Colonic mucosa (tissue), 4 donors: ENCODE data around the gene CGB8. TPM values are rescaled to one million over a fixed set of nuclear protein-coding genes. Genes with fewer than 3 reads are reported as not detected.
A peak's percentile ranks its signal among the peaks of the same experiment; 100 is the strongest.
"Not testable (repeated sequence)": the region's sequence is repeated elsewhere in the genome, so short reads cannot be mapped to it uniquely, and the experiment has no call there.

Experiments used
- DNase-seq: peaks from one replicate; pipeline ENCODE4 v3.0.0-alpha.2; 2020
- H3K27ac ChIP-seq: fragments of 200-600 bp; one replicate; pipeline ENCODE4 v1.8.0; 2021
- H3K27me3 ChIP-seq: fragments of 200-600 bp; one replicate; pipeline ENCODE4 v1.8.0; 2021
- H3K36me3 ChIP-seq: fragments of 200-600 bp; one replicate; pipeline ENCODE4 v1.8.0; 2021
- H3K4me1 ChIP-seq: fragments of 200-600 bp; one replicate; pipeline ENCODE4 v1.8.0; 2021; ENCODE audit warnings: mild to moderate bottlenecking
- H3K4me3 ChIP-seq: fragments of 200-600 bp; one replicate; pipeline ENCODE4 v1.8.0; 2021
- H3K9ac ChIP-seq, 2 donors: one replicate each; pipeline ENCODE4 v1.7.0; 2013; ENCODE audit warnings: control low read depth in 2 of 2, low read depth in 2 of 2, low read length in 2 of 2
- H3K9me3 ChIP-seq: fragments of 200-600 bp; one replicate; pipeline ENCODE4 v1.8.0; 2021
- CTCF ChIP-seq: fragments of 200-600 bp; IDR thresholded peaks from one replicate; pipeline ENCODE4 v1.8.0; 2022; ENCODE audit warnings: antibody characterized with exemption, mild to moderate bottlenecking
- intact Hi-C: fragments of 100-400 bp; cut with DNase I; formaldehyde crosslinking; loops from one replicate; pipeline ENCODE4 v1.14.1; 2022
- total RNA-seq, 2 donors: library from RNA; stranded (reverse); fragmentation: NEBNext Ultra II Directional in 1 of 2; extraction: Animal tissue kit (Norgen Biotek cat#: 25700) in 1 of 2; gene quantifications; one replicate each; pipeline ENCODE4 v1.2.1, GENCODE V29; 2021
- donor health status: healthy.
- donor health status: DM: no; HTN: no; CAD: no.
- donor health status: DM: no; HTN: no; CAD: no.

CGB8 gene
- total RNA-seq, 2 donors from 2014 or later: not detected

GRCh38 chr19:49061445-49061844 lies 12.5 kb upstream of the CGB8 start:
- no peak for TF ChIP-seq CTCF
- no peak overlapping the region for H3K4me3 ChIP-seq
- intact Hi-C loops: no loop called here
- DNase-seq: no peak
- H3K9ac ChIP-seq: no peak overlapping the region
- H3K9me3 ChIP-seq: no peaks in the 10 kb centered on the region
- no peaks in the 10 kb centered on the region for H3K36me3 ChIP-seq
- no peak overlapping the region for H3K27ac ChIP-seq
- peaks cover 4% of the 10 kb centered on the region for H3K4me1 ChIP-seq
- H3K27me3 ChIP-seq: peaks cover 20% of the 10 kb centered on the region

- Histone ChIP-seq H3K4me3 (no peak overlapping the region), H3K9me3 (no peaks in the 10 kb centered on the region), H3K9ac (no peak overlapping the region), H3K27me3 (peaks cover 20% of the 10 kb centered on the region), H3K36me3 (no peaks in the 10 kb centered on the region), H3K27ac (no peak overlapping the region), H3K4me1 (peaks cover 4% of the 10 kb centered on the region)
- TF ChIP-seq CTCF: no peak
- no peak for DNase-seq
- intact Hi-C loops: no loop called here
These were observed 12.1 kb upstream of the CGB8 start for GRCh38 chr19:49061000-49061399.

- no peak for DNase-seq
- no peaks in the 10 kb centered on the region for H3K36me3 ChIP-seq
- peaks cover 4% of the 10 kb centered on the region for H3K4me1 ChIP-seq
- H3K27ac ChIP-seq: no peak overlapping the region
- no peak overlapping the region for H3K4me3 ChIP-seq
- no peak overlapping the region for H3K9ac ChIP-seq
- intact Hi-C loops: no loop called here
- no peaks in the 10 kb centered on the region for H3K9me3 ChIP-seq
- no peak for TF ChIP-seq CTCF
- H3K27me3 ChIP-seq: peaks cover 13% of the 10 kb centered on the region
These were observed 10.1 kb upstream of the CGB8 start for GRCh38 chr19:49059053-49059452.

- intact Hi-C loops: no loop called here
- no peak overlapping the region for H3K27ac ChIP-seq
- DNase-seq: peak; percentile 31
- peaks cover 4% of the 10 kb centered on the region for H3K4me1 ChIP-seq
- H3K4me3 ChIP-seq: no peak overlapping the region
- TF ChIP-seq CTCF: no peak
- no peaks in the 10 kb centered on the region for H3K9me3 ChIP-seq
- no peak overlapping the region for H3K9ac ChIP-seq
- no peaks in the 10 kb centered on the region for H3K36me3 ChIP-seq
- peaks cover 13% of the 10 kb centered on the region for H3K27me3 ChIP-seq
These were observed 9.7 kb upstream of the CGB8 start for GRCh38 chr19:49058562-49058961.

GRCh38 chr19:49057636-49058234 lies 8.8 kb upstream of the CGB8 start, which contains the start of gene CGB7:
Gene CGB7, minus strand, starts transcription at chr19:49057749. Its CDS starts 2,374 bp downstream, at chr19:49055375.
- Histone ChIP-seq H3K9ac (peak within 1 kb of the TSS in 1 of 2 donors; percentile 50), H3K4me3 (peak within 1 kb of the TSS; percentile 28), H3K27ac (no peak within 1 kb of the TSS), H3K4me1 (peaks cover 4% of the 10 kb centered on the region), H3K36me3 (no peaks in the 10 kb centered on the region), H3K27me3 (peaks cover 13% of the 10 kb centered on the region), H3K9me3 (no peaks in the 10 kb centered on the region)
- no peak for TF ChIP-seq CTCF
- peak; percentile 89 for DNase-seq
- intact Hi-C loops: no loop called here

GRCh38 chr19:49056902-49057596 lies 8.1 kb upstream of the CGB8 start:
- DNase-seq, H3K27ac ChIP-seq, intact Hi-C loops, H3K9me3 ChIP-seq, H3K36me3 ChIP-seq, H3K4me1 ChIP-seq: not testable (repeated sequence)
- H3K27me3 ChIP-seq: peaks cover 13% of the 10 kb centered on the region
- peak overlapping the region; percentile 28 for H3K4me3 ChIP-seq
- H3K9ac ChIP-seq: peak overlapping the region in 1 of 2 donors; percentile 50
